ENCODE measurements around the gene USP22.
"Not testable (repeated sequence)": the region's sequence is repeated elsewhere in the genome, so short reads cannot be mapped to it uniquely, and the experiment has no call there.

Gene USP22
- 165 to 238 (median 224) reads per million in 3 experiments for total RNA-seq

DNA sequence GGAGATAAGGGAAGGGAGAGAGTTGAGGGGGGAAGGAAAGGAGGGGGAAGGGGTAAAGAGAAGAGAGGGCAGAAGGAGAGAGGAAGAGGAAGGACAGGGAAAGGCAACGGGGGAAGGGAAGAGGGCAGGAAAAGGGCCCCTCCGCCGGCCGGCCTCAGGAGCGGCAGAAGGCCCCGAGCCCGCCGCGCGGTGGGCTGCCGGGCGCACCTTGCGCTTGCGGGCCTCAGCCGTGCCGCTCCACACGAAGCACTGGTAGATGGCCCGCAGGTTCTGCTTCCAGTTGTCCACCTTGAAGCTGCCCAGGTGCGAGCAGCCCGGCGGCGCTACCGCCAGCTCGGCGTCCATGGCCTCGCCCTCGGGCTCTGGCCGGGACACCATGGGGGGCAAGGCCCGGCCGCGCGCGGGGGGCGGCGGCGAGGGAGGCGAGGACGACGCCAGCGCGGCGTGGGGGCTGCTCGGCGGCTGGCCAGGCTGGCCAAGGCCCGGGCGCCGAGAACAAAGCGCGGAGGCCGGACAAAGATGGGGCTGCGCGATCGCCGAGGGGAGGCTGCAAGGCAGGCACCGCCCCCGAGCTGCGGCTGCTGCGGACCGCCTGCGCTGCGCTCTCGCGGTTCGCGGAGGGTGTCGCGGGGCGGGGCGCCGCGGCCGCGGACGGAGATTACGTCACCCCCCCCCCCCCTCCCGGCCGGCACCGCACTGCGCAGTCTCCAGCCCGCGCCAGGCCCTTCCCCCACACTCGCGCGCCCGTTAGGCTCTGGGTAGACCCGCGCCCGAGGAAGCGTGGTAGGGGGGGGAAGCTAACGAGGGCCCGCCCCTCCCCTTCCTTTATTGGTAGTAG, at the start of gene USP22:
USP22 (minus strand) TSS at position 554 of the 838 bp plus-strand sequence; CDS start at position 378, 176 bp downstream.
- no peak for DNase-seq

- no peak for DNase-seq
Observed at GRCh38 chr17:21090902-21091618, 48.2 kb upstream of the USP22 start.

DNA sequence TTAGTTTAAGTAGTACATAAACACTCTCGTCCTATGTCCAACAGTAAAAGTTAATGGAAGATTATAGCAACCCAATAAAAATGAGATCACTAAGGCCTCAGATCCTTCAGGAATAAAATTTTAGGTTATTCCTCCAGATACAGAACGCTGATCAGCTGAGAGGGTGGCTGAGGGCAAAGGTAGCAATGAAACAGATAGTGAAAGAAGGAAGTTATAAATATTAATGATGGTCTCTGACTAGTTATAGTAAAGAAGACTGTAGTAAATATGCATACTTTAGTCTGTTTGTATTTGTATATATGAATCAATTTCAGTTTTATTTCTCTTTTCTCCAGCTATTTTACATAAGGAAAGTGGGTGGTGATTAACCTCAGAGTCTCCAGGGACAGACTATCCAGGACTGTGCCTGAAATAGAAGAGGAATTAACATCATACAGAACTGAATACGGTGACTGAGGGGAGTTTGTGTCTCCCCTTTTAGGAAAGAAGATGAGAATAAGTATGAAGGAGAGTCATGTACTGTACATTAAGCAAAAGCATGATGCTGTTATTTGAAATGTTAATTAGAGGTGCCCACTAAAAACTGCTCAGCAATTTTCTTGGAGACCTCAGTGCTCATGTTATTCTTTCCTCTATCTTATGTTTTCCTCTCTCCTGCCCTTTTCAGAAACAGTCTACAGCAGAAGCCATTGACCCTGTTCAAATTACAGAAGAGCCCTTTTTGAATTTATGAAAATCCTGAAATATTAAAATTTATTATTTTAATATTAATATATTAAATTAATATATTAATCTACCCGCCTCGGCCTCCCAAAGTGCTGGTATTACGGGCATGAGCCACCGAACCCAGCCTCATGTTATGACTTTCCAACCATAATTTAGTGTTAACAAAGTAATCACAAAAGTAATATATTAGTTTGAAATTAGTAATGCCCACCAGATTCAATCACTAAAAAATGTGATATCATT, 47.4 kb upstream of the USP22 start:
- no peak for DNase-seq

DNA sequence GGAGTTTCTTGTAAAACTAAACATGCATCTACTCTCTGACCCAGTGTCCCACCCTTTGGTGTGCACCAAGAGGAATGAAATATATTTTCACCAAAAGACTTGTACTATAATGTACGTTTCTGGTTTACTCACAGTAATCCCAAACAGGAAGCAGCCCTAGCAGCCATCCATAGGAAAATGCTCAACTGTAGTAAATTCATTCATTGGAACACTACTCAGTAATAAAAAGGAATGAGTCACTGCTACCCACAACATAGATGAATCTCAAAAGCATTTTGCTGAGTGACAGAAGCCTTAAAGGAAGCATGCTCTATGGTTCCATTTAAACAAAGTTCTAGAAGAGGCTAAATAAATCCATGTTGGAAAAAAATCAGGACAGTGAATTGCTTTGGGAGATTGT, 46.3 kb upstream of the USP22 start:
- DNase-seq: no peak

DNA sequence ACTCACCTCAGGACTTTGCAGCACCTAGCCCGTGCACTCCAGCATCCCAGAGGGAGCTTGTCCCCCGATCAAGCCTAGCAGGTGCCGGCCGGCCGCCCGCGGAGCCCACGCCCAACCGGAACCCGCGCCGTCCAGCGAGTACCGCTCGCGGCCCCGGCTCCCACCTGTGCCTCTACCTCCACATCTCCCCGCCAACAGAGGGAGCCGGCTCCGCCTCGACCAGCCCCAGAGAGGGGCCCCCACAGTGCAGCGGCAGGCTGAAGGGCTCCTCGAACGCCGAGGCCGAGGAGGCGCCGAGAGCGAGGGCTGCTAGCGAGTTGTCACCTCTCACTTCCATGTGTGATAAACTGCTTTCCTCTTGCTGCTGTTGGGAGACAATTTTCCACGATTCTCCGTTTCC, 42.9 kb upstream of the USP22 start:
- no peak for DNase-seq

DNA sequence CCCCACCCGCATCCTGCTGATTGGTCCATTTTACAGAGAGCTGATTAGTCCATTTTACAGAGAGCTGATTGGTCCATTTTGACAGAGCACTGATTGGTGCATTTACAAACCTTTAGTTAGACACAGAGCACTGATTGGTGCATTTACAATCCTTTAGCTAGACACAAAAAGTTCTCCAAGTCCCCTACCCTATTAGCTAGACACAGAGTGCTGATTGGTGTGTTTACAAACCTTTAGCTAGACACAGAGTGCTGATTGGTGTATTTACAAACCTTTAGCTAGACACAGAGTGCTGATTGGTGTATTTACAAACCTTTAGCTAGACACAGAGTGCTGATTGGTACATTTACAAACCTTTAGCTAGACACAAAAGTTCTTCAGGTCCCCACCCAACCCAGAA, 42.5 kb upstream of the USP22 start:
- not testable (repeated sequence) for DNase-seq

- DNase-seq: no peak
Observed at GRCh38 chr17:21082001-21082436, 39.2 kb upstream of the USP22 start.

DNA sequence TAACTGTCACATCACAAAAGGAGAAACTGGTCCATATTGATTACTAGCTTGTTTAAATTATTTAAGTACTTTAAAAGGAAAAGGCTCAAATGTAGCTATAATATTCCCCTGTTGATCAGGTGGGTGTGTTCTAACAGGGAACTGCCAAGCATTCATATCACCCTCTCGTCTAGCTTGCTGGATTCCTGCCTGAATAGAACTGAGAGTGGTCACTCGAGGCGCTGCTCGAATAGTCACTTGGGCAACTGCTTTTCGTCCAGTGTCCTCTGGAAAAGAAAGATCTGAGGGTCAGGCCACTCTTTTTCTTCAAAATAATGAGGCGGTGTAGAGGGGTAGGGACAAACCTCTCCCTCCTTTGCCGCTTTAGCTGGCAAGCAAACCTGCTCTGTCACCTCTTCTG, 36.4 kb upstream of the USP22 start:
- no peak for DNase-seq

DNA sequence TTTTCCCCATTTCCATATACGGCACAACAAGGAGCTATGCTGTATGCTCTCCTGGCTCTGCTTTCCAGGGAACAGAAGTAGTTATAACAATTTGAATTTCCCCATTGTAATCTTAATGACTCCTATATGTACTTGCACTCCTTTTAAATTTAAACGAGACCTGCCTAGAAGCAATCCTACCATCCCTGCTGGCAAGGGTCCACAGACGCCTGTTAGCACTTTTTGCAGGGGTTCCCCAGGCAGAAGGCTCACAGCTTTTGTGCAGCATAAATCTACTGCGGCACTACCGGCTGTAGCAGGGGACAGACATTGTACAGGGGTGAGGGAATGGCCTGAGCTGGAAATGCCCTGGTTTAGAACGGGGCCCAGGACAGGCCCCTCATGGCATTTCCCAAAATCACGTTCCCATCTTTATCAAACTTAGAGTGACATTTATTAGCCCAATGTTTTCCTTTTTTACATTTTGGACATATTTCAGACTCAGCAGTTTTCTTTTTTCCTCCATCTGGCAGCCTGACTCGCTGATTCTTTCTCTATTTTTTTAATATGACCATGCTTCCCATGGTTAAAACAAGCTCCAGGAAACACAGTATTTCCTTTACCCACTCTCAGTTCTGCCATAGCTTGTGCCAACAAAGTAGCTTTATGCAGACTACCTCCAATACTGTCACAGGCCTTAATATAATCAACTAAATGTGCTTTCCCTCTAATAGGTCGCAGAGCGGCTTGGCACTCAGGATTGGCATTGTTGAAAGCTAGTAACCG, 35.4 kb upstream of the USP22 start:
- DNase-seq: no peak

GRCh38 chr17:21077281-21077680, 34.5 kb upstream of the USP22 start:
- no peak for DNase-seq

DNA sequence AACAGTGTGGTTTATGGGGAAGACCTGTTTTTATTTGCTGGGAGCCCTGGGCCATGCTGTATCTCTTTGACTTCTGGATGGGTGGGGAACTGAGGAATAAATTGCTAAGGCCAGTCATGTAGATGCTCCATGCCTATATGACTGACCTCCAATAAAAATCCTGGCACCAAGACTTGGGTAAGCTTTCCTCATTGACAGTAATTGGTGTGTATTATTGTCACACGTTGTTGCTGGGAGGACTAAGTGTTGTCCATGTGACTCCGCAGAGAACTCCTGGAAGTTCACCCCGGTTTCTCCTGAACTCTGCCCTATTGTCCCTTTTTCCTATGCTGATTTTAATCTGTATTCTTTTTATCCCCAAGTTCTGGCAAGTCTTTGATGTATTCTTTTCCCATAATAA, 33.4 kb upstream of the USP22 start:
- DNase-seq: no peak

DNA sequence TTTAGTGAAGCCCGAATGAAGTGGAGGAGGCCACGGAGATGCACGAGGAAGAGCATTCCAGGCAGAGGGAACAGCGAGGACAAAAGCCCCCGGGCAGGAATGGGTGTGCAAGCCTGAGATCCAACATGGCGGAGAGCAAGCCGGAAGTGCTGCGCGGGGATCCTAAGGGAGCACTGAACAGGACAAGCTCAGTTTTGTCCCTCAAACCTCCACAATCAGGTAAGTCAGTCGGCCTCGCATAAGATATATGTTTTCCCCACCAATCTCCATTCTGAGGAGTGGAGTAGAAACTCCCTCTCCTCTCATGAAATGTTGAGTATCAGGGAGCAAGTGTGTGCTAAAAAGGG, 32.9 kb upstream of the USP22 start:
- DNase-seq: no peak

DNA sequence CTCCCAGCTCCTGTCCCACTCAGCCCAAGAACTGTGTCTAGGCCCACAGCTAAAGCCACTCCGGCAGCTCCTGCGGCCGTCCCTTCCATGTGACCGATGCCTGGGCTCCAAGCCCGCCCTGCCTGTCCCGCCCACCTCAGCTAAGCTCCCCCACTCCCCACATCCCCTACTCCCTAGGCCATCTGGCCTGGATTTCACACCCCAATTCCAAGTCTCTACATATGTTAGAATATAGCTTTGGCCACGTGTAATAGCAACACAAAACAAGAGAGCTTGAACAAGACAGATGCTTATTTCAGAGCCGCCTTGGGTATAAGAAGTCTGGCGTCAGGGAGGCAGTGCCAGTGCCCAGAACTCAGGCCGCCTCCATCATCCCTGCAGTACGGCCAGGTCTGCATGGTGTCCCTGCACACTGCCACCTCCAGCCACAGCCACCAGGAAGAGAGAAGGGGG, 30.0 kb upstream of the USP22 start:
- no peak for DNase-seq

- no peak for DNase-seq
Observed at GRCh38 chr17:21066394-21066793, 23.6 kb upstream of the USP22 start.

DNA sequence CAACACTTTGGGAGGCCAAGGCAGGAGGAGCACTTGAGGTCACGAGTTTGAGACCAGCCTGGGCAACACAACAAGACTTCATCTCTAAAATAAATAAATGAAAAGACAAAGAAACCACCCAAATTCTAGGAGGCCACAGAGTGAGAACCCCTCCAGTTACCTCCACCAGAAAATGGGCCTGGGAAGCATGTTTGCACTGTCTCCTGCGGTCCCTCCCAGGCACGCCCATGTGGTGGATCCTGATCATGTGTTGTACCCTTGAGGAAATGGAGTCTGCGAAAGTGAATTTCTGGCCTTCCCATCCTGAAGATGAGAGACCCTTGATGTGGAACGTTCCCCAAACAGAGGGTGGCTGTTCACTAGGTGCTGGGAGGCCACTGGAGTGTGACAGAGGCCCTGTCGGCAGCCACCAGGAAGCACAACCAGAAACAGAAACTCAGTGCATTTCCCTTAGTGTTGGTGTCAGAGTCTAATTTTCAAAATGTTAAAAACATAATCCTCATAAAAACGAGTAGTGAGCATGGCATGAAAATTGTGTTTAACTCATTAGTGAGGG, 19.2 kb upstream of the USP22 start:
- DNase-seq: no peak

DNA sequence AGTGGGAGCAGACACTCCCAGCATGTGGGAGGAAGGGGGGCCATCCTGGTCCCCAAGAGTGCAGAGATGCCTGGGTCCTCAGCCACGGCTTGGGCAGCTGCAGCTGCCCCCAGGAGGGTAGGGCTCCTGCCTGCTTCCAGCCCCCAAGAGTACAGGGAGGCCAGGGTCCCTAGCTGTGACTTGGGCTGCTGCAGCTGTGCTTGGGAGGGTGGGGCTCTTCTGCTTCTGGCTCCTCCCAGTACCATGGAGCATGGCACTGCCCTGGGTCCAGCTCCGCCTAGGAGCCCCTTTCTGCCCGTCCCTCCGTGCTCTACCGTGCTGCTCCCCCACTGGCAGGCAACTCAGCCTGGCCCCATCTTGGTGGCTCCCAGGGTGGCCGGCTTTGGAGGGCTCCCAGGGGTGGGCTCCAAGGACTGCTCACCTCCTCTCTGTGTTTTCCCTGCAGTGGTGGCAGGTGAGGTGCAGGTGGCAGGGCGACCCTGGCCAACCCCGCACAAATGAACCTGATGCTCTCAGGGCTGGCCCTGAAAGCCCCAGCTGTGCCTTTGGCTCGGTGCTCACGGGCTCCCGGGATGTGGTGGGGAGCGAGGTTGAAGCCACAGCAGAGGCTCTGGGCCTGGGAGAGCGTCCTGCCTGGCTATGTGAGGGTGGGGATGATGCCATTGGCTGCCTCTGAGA, 18.5 kb upstream of the USP22 start:
- DNase-seq: no peak

DNA sequence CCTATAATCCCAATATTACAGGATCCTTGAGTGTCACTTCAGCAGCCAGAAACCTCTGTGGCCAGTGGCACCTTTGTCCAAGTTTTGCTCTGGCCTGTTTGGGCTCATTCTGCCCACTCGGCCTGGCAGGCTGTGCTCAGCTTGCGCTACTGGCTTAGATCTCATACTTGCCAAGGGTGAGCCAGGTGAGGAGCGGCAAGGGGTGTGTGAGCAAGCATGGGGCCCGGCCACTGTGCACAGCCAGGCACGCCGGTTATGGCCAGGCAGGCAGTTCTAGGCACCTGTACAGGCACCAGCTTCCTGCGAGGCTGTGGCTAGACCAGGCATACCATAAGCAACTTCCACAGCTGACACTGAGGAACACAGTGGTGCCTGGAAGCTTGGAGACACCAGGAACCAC, 16.9 kb upstream of the USP22 start:
- no peak for DNase-seq

- DNase-seq: no peak
Observed at GRCh38 chr17:21058098-21058893, 15.5 kb upstream of the USP22 start.

DNA sequence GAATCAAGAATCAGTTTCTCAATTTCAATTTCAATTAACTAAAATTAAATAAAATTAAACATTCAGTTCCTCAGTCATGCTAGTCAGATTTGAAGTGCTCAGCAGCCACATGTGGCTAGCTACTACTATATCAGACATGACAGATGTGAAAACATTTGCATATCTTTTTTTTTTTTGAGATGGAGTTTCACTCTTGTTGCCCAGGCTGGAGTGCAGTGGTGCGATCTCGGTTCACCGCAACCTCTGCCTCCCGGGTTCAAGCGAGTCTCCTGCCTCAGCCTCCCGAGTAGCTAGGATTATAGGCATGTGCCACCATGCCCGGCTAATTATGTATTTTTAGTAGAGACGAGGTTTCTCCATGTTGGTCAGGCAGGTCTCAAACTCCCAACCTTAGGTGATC, 10.2 kb upstream of the USP22 start:
- DNase-seq: not testable (repeated sequence)

- no peak for DNase-seq
Observed at GRCh38 chr17:21049457-21049856, 6.6 kb upstream of the USP22 start.
